Spleen (tissue), 11 donors: ENCODE measurements around the gene CCNY. TPM values are rescaled to one million over a fixed set of nuclear protein-coding genes. Genes with fewer than 3 reads are reported as not detected.

Source experiments
- DNase-seq: peaks from one replicate; pipeline ENCODE4 v3.0.0-alpha.2; 2020
- H3K27ac ChIP-seq, 8 donors: fragments of 200-600 bp; sonication (generic) in 7 of 8; 1 replicate in 4 of 8; 2 replicates in 4 of 8; pipeline versions ENCODE4 v1.5.0 to v1.8.0; 2016 to 2021; ENCODE audit warnings: inconsistent platforms in 4 of 8, mild to moderate bottlenecking in 4 of 8, moderate library complexity in 1 of 8
- H3K27me3 ChIP-seq, 7 donors: fragments of 200-600 bp; sonication (generic) in 6 of 7; replicated peaks in 1 of 7; 1 replicate in 4 of 7; 2 replicates in 3 of 7; pipeline versions ENCODE4 v1.5.0 to v1.8.0; 2016 to 2021; ENCODE audit warnings: inconsistent platforms in 3 of 7, mild to moderate bottlenecking in 1 of 7
- H3K36me3 ChIP-seq, 6 donors: fragments of 200-600 bp; sonication (generic) in 5 of 6; 1 replicate in 4 of 6; 2 replicates in 2 of 6; pipeline versions ENCODE4 v1.5.0 to v1.8.0; 2016 to 2021; ENCODE audit warnings: inconsistent platforms in 2 of 6
- H3K4me1 ChIP-seq, 6 donors: fragments of 200-600 bp; sonication (generic) in 5 of 6; 1 replicate in 3 of 6; 2 replicates in 3 of 6; pipeline versions ENCODE4 v1.5.0 to v1.8.0; 2016 to 2021; ENCODE audit warnings: inconsistent platforms in 3 of 6
- H3K4me3 ChIP-seq, 8 donors: fragments of 200-600 bp; sonication (generic) in 7 of 8; 1 replicate in 4 of 8; 2 replicates in 4 of 8; pipeline versions ENCODE4 v1.5.0 to v1.8.0; 2016 to 2021; ENCODE audit warnings: inconsistent platforms in 4 of 8, mild to moderate bottlenecking in 4 of 8, moderate library complexity in 2 of 8
- H3K9me3 ChIP-seq, 8 donors: fragments of 200-600 bp; sonication (generic) in 7 of 8; 1 replicate in 4 of 8; 2 replicates in 4 of 8; pipeline versions ENCODE4 v1.5.0 to v1.8.0; 2016 to 2021; ENCODE audit warnings: inconsistent platforms in 4 of 8
- CTCF ChIP-seq, 11 experiments: fragments of 200-600 bp in 7 of 11; fragments of 450-650 bp in 4 of 11; sonication (generic) in 4 of 11; IDR thresholded peaks in 8 of 11; conservative IDR thresholded peaks in 3 of 11; 1 replicate in 7 of 11; 2 replicates in 4 of 11; pipeline versions ENCODE4 v1.4.0 to v1.8.0; 2016 to 2021; ENCODE audit warnings: antibody characterized with exemption in 11 of 11, inconsistent platforms in 4 of 11, mild to moderate bottlenecking in 1 of 11
- POLR2A ChIP-seq, 3 donors: fragments of 450-650 bp; IDR thresholded peaks; one replicate each; pipeline ENCODE4 v1.5.1; 2017; ENCODE audit warnings: antibody characterized with exemption in 3 of 3, mild to moderate bottlenecking in 1 of 3
- POLR2AphosphoS5 ChIP-seq, 3 donors: sonication (generic); formaldehyde crosslinking; IDR thresholded peaks; one replicate each; pipeline ENCODE4 v1.5.1; 2017; ENCODE audit warnings: antibody characterized with exemption in 3 of 3
- WGBS, 5 donors: extraction: QIAGEN DNeasy Blood & Tissue Kit in 3 of 5; methylation state at CpG; one replicate each; pipeline versions ENCODE4 v1.1.5 to v1.1.7; 2013 to 2018; 5-methylcytosine and 5-hydroxymethylcytosine counted together
- intact Hi-C: fragments of 100-400 bp; cut with DNase I; formaldehyde crosslinking; loops from one replicate; pipeline ENCODE4 v1.15.0; 2023; ENCODE audit warnings: low total_unique reads
- polyA plus RNA-seq, 3 donors: library from polyadenylated mRNA; stranded (reverse); fragments of 200-250 nt; gene quantifications; one replicate each; pipeline ENCODE4 v1.2.1, GENCODE V29; 2013
- total RNA-seq, 7 donors: library from RNA; depleted of rRNA in 3 of 7; stranded (reverse); fragments of >200 nt in 3 of 7; fragmentation: NEBNext Ultra II Directional in 4 of 7; extraction: Animal tissue kit (Norgen Biotek cat#: 25700) in 4 of 7; gene quantifications; one replicate each; pipeline versions ENCODE4 v1.1.0 to v1.2.1, GENCODE V29; 2016 to 2021
- donor health status: healthy with polysubstance abuse.
- donor health status: DM: no; HTN: no; CAD: no; lungs with moderate emphysema.
- donor health status: DM: no; HTN: no; CAD: no.
- donor health status: Bipolar disorder and iron deficiency.
- donor health status: healthy.
- donor health status: DM: no; HTN: no; CAD: no.
- donor health status: DM: yes; HTN: yes; CAD: no.

CCNY gene
- total and polyA plus RNA-seq, 10 donors, result 21.1 to 83.1 (median 52.1) TPM

DNA sequence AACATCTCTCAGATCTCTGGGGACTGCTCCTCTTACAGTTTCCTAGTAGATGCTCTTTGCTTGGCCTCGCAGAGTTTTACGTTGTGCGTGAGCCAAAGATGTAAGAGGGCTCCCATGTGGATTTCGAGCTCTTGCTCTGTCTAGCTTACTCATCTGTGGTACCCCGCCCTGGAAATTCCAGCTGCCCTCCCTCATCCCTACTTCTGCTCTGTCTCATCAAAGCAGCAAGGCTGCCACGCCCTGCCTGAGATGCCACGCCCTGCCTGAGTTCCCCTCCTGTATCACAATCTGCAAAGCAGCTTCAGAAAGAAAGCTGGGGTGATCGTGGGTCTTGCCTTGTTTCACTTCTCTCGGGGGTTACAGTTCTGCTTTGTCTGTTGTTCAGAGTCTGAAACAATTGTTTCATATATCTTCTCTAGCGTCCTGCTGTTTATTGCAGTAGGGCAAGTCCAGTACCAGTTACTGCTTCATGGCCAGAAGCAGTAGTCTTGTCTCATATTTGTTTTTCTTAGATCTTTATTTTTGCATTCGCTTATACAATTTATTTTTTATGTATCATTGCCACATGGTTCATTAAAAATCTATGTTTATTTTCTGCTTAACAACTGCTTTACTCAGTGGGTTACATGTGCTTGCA, 36.1 kb upstream of the CCNY start:
- Histone ChIP-seq H3K27me3 (no peaks in the 10 kb centered on the region), H3K4me1 (peaks cover 0 to 7% (median 0%) of the 10 kb centered on the region in 6 donors), H3K4me3 (no peak overlapping the region), H3K27ac (no peak overlapping the region), H3K9me3 (no peaks in the 10 kb centered on the region), H3K36me3 (no peaks in the 10 kb centered on the region)
- 65 to 75% (median 69%) methylated on average over 11 of the region's 11 CpGs for WGBS, 5 donors
- intact Hi-C loops, result no loop called here
- peak; percentile 77 for DNase-seq
- no peak for TF ChIP-seq POLR2A (IDR thresholded peaks at IDR 0.05)
- no peak for TF ChIP-seq CTCF (IDR thresholded peaks at IDR 0.05 in 8 of 11, conservative IDR thresholded peaks at IDR 0.05 in 3 of 11)
- no peak for TF ChIP-seq POLR2AphosphoS5 (IDR thresholded peaks at IDR 0.05)

GRCh38 chr10:35304649-35305048, 31.7 kb upstream of the CCNY start:
- 43 to 62% (median 51%) methylated on average over 2 of the region's 2 CpGs for WGBS, 5 donors
- H3K27ac ChIP-seq, result no peak overlapping the region
- intact Hi-C loops, result no loop called here

GRCh38 chr10:35306852-35307251, 29.5 kb upstream of the CCNY start:
- peaks cover 0 to 29% (median 4%) of the 10 kb centered on the region in 7 donors for H3K27me3 ChIP-seq
- no peak overlapping the region for H3K27ac ChIP-seq
- no peaks in the 10 kb centered on the region for H3K9me3 ChIP-seq
- no peak overlapping the region for H3K4me3 ChIP-seq
- no peaks in the 10 kb centered on the region for H3K4me1 ChIP-seq
- 32 to 50% (median 41%) methylated on average over 9 of the region's 9 CpGs for WGBS, 5 donors
- no peaks in the 10 kb centered on the region for H3K36me3 ChIP-seq
- TF ChIP-seq POLR2A (IDR thresholded peaks at IDR 0.05) (no peak), CTCF (IDR thresholded peaks at IDR 0.05 in 8 of 11, conservative IDR thresholded peaks at IDR 0.05 in 3 of 11) (no peak), POLR2AphosphoS5 (IDR thresholded peaks at IDR 0.05) (no peak)
- intact Hi-C loops, result no loop called here
- DNase-seq, result no peak

More at GRCh38 chr10:35304649-35305048, 31.7 kb upstream of the CCNY start:
- Histone ChIP-seq H3K36me3 (no peaks in the 10 kb centered on the region), H3K27me3 (peaks cover 0 to 29% (median 4%) of the 10 kb centered on the region in 7 donors), H3K4me3 (no peak overlapping the region), H3K4me1 (peaks cover 0 to 7% (median 0%) of the 10 kb centered on the region in 6 donors), H3K9me3 (no peaks in the 10 kb centered on the region)
- no peak for TF ChIP-seq POLR2AphosphoS5 (IDR thresholded peaks at IDR 0.05)
- TF ChIP-seq POLR2A (IDR thresholded peaks at IDR 0.05), result no peak
- no peak for TF ChIP-seq CTCF (IDR thresholded peaks at IDR 0.05 in 8 of 11, conservative IDR thresholded peaks at IDR 0.05 in 3 of 11)
- no peak for DNase-seq

- H3K27me3 ChIP-seq, result peaks cover 0 to 29% (median 4%) of the 10 kb centered on the region in 7 donors
- no peaks in the 10 kb centered on the region for H3K4me1 ChIP-seq
- intact Hi-C loops, result no loop called here
- 85 to 94% (median 90%) methylated on average over 10 of the region's 10 CpGs for WGBS, 5 donors
- no peaks in the 10 kb centered on the region for H3K36me3 ChIP-seq
- no peak overlapping the region for H3K27ac ChIP-seq
- DNase-seq, result no peak
- H3K9me3 ChIP-seq, result no peaks in the 10 kb centered on the region
- H3K4me3 ChIP-seq, result no peak overlapping the region
- TF ChIP-seq POLR2AphosphoS5 (IDR thresholded peaks at IDR 0.05) (no peak), CTCF (IDR thresholded peaks at IDR 0.05 in 8 of 11, conservative IDR thresholded peaks at IDR 0.05 in 3 of 11) (no peak), POLR2A (IDR thresholded peaks at IDR 0.05) (no peak)
Measured at GRCh38 chr10:35307297-35307696, 29.0 kb upstream of the CCNY start.
